NCI-H1048 (cell line): ENCODE measurements around the gene CEBPA.

Source experiments
- DNase-seq: peaks from one replicate; lab custom pipeline; 2025; lab: John Stamatoyannopoulos, UW

CEBPA gene

DNA sequence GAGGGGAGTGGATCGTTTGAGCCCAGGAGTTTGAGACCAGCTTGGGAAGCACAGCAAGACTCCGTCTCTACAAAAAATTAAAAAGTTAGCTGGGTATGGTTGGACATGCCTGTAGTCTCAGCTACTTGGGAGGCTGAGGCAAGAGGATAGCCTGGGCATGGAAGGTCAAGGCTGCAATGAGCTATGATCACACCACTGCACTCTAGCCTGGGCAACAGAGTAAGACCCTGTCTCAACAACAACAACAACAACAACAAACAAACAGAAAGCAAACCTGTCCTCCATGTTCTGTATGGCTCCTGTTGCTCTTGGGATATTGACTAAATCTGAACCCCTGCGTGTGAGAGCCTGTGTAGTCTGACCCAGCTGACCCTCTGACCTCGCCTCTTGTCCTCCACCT, 14.9 kb downstream of the CEBPA start:
- DNase-seq: no peak

DNA sequence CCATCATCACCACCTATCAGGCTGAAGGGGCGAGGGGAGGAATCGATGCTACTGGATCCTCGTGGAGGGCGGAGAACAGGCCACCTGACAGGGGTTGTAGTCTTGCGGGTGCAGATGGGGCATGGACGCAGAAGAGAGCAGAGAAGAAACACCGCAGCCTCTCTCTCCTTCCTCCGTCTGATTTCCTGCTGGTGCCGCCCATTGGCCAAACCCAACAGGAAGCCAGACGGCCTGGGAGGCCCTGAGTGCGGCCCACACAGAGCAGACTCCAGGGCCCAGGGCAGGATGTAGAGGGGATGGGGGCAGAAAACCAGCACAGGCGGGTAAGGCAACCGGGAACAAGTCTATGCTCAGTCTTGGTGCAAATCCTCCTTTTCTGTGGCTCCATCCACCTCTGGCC, 15.4 kb downstream of the CEBPA start:
- DNase-seq: no peak

DNA sequence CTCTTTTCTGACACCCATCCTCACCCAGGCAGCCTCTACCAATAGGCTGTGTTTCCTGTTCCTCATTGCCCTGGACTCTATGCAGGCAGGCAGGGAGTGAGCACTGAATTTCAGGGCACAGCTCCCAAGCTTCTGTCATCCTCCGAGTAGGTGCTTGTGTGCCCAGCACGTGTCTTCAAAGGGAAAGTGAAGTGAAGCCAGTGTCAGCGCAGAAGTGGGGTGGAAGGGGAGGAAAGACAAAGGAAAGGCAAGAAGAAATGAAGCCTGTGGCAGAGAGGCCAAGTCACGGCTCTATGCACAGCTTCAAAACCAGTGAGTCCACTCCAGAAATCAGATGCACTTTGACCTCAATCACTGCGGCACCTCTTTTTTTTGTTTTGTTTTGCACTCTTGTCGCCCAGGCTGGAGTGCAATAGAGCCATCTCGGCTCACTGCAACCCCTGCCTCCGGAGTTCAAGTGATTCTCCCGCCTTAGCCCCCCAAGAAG, 16.9 kb downstream of the CEBPA start:
- no peak for DNase-seq

DNA sequence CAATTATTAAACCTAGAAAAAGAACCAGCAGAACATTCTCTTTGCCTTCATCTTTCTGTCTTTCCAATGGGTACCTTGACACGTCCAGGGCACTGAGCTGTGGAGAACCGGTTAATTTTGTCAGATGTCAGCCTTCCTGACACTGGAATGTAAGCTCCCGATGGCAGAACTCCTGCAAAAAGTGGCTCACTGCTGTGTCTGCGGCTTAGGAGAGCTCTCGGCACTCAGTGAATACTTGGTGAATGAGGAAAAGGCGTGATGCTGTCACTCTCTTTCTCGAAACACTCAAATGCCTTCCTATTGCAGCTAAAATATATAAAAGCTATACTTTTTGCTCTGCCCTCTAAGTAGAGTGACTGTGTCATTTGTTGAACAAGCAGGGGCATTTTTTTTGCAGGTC, 17.6 kb downstream of the CEBPA start:
- DNase-seq: no peak

DNA sequence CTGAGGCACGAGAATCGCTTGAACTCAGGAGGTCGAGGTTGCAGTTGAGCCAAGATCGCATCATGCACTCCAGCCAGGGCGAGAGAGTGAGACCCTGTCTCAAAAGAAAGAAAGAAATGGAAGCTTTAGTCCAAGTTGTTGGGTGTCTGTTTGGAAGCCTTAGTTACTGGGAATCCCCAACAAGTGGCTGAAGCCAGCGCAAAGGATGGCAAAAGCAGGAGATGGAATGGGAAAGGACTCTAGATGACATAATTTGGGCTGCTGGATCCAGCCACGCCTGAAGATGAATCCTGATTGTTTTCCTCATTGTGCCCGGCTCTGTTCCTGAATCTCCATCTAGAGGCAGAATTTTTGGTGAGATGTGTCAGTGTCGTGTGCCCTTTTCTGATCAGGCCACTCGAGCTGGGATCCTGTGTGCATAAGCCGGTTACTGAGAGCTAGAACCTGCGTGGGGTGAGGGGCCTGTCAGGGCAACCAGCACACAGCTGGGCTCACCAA, 18.1 kb downstream of the CEBPA start:
- no peak for DNase-seq

DNA sequence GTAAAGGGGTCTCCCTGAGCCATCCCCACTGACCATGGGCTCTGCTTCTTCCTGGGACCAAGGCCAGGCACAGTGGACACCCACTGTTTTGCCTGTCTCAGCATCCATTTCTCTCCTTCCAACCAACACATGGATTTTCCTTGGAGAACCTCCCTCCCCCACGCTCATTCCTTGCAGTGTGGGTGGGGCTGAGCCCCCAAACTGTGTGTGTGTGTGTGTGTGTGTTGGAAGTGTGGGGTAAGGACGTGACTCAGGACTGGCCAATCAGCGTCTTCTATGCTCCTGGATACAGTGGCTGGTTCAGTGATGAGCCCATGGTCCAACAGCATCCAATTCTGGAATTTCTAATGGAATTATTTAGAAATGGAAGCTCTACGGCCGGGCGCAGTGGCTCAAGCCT, 18.7 kb downstream of the CEBPA start:
- DNase-seq: no peak

DNA sequence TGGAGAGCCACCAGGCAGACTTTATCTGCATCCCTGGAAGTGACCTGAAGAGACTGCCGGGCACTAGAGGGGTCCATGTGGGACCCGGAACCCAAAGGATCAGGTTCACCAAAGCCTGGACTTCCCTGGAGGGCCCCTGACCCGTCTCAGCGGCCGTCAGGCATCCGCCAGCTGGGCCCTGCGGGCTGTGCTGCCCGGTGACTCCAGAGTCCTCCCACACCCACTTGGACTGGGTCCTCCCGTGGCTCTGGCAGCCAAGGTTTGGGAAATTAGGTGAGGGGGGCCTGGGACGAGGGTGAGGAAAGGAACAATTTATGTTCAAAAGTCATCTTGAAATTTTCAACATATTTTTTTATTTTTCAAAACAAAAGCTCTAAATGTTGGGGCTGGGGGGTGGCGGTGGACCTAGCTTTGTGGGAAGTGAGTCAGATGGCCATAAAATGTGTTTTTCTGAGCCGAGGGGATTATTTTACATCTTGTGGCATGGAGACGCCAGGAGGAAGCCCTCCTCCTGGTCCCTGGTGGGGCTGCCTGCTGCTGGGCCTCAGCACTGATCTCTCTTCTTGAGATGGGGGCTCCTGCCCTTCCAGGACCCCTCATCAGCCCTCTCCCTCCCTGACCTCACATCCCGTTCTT, 20.2 kb downstream of the CEBPA start:
- no peak for DNase-seq

DNA sequence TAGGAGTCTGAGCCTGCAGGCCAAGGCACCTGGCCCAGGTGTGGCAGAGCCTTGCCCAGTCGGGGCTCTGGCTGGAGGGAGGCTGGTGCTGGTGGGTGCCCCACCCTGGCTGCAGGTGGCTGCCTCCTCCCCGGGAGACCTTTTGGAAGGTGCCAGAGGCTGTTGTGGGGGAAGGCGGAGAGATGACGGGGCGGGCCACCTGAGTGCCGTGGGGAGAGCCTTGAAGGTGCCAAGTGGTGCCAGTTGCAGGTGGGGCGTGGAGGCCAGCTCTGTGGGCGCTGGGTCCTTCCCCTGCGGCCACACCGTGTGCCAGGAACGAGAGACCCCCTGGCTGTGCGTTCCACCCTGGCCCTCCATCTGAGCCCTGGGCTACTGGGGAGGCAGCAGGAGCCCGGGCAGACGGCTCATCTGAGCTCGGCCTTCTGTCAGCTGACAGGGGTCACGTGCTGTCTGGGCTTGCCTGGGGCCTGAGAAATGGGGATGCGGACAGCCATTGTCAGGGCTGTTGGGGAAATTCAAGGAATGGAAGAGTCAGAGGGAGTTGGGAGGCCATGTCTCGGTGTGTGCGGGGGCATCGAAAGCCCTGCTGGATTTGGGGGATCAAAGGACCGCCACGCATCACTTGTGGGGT, 20.9 kb downstream of the CEBPA start:
- no peak for DNase-seq

DNA sequence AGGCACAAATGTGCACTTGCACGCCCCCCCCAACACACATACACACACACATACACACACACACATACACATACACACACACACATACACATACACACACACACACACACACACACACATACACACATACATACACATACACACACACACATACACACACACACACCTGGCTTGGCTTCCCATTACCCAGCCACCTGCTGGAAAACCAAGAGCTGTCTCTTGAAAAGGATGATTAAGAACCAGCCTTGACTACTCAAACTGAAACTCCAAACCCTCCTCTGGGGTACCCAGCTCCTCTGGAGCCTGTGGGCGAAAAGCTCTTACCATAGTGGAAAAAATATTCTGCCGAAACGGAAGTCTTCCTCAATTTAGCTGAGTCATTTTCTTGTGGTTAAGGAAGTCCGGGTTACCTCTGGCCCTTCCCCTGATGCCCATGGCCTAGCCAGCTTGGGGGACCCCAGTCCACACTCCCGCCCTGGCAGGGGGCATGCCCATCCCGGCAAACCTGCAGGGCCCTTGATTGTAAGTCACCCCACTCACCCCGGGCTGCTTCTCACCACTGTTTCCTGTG, 21.9 kb downstream of the CEBPA start:
- no peak for DNase-seq

DNA sequence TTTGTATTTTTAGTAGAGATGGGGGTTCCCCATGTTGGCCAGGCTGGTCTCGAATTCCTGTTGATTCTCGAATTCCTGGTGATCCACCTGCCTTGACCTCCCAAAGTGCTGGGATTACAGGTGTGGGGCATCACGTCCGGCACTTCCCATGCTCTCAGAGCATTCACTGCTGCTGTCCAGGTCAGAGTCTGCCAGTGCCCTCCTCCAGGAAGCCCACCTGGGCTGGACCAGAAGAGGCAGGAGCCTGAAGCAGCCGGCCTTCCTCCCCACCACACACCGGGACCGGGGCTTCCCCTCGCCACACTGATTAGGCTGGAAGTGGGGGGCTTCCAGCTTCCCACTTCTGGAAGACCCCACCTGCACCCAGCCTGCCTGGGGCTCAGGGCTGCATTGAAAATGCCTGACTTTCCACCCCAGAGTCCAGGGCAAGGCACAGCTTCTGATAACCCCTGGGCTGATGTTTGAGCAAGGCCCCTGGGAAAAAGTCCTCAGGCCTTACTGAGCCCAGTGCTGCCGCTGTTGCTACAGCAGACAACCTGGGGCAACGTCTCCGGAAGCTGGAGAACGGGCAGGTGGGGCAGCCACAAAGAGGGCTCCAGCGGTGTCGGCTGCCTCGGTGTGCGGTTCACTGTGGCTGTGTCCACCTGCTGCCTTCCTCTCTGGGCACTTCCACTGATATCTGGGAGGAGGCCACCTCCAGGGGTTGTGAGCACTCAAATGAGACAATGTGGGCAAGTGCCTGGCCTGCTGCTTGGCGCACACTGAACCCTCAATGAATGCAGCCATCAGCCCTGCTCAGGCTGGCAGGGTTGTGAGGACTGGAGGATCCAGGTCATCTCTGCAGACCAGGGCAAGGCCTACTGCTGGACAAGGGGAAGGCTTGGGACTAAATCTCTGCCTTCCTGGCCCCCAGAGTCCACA, 22.6 kb downstream of the CEBPA start:
- DNase-seq: no peak

DNA sequence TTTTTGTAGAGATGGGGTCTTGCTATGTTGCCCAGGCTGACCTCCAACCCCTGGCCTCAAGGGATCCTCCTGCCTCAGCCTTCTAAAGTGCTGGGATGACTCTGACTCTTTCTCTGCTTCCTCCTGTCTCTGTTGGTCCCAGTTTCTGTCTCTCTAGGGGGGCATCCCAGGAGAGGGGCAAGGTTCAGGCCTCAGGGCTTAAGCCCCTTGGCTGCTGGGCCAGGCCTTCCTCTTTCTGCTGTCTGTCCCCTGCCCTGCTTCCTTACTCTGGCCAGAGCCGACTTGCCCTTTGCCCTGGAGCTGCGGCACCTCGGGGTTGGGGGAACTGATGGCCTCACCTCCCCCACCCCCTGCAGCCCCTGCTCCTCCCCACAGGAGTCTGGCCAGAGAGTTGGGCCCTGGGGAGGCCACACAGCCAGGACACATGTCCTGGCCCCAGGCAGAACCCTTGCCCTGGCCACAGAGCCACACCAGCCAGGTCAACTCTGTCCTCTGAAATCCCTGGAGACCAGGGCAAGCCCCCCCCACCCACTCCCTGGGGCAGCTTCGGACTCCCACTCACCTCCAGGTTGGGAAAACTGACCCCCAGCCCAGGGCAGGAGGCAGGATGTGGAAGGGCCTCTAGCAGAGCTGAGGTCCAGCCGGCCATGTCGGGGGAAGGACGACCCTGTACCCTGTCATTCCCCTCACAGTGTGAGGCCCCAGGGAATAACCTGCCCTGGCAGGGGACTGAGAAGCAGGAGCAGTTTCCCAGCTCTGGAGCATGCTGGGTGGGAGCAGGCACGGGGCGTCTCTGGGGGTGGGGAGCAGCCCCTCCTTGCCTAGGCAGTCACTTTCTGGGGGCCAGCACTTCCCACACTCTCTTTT, 23.7 kb downstream of the CEBPA start:
- no peak for DNase-seq

DNA sequence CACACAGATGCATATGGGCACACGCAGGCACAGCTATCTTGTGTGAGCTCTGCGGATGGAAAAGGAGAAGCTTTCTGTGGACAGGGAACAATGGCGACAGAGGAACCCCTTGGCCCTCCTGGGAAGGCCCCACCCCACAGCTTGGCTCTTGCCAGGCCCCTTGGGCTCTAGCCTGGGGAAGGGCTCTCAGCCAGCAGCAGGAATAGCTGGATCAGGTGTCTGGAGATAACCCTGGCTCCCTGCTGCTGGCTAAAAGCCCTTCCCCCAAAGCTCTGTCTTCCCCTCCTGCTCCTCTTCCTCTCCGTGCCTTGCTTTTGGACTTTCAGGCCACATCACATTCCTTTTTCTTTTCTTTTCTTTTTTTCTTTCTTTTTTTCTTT, 24.3 kb downstream of the CEBPA start:
- DNase-seq: no peak

DNA sequence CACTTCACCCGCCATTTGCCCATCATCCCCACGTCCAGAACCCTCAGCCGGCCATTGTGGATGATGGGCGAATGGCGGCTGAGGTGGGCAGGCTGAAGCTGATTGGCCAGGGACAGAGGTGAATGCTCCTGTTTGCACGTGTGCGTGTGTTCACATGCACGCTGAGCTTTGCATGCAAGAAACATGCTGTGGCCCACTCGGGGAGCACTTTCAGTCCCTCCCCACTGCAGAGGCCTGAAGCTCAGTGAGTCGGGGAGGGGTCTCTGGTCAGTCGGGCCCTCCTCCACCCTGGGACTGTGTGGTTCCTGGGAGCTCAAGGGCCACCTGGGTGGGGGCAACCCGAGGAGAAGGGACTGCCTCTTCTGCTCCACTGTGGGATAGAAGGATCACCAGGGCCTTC, 24.9 kb downstream of the CEBPA start:
- DNase-seq: no peak

DNA sequence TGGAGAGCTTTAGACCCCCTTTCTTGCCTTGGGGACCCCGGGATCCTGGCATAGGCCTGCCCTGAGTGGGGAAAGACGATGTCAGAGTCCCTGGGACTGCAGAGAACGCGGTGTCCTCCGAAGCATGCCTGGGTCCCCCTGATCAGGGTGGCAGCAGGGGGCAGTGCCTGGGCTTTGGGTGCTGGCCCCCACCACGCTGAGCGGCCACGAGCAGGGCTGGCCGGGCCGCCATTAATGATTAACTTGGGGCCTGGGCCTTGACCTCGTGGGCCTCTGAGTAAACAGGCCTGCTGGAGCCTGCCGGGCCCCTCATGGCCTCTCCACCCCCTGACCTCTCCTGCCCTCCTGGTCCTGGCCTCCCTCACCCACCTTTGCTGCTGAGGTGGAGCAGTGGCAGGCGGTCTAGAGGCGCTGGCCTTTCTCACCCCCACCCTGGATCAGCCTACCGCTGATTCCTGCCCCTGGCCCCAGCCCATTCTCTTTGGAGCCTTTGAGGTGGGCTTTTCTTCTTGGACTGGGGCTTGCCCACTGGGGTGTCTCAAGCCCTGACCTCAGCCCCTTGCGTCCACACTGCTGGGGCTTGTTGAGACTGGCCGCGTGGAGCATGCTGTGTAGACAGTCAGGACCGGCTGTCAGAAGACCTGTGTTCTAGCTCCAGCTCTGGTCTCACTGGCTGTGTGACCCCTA, 26.3 kb downstream of the CEBPA start:
- no peak for DNase-seq

DNA sequence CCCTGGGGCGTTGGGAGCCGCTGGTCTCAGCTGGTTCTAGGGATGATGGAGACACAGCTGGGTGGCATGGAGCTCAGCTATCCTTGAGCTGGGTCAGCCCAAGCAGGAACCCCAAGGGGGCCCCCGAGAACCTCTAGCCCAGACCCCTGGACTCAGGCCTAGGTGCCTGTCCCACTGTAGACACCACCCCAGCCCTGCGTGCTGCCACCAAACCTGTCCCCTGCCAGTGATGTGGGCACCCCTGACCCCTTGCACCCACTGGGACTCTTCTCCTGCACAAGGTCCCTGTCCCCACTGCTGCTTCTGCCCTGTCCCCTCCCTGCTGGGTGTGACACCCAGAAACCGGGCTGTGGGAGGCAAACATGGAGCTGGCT, 26.8 kb downstream of the CEBPA start:
- no peak for DNase-seq

DNA sequence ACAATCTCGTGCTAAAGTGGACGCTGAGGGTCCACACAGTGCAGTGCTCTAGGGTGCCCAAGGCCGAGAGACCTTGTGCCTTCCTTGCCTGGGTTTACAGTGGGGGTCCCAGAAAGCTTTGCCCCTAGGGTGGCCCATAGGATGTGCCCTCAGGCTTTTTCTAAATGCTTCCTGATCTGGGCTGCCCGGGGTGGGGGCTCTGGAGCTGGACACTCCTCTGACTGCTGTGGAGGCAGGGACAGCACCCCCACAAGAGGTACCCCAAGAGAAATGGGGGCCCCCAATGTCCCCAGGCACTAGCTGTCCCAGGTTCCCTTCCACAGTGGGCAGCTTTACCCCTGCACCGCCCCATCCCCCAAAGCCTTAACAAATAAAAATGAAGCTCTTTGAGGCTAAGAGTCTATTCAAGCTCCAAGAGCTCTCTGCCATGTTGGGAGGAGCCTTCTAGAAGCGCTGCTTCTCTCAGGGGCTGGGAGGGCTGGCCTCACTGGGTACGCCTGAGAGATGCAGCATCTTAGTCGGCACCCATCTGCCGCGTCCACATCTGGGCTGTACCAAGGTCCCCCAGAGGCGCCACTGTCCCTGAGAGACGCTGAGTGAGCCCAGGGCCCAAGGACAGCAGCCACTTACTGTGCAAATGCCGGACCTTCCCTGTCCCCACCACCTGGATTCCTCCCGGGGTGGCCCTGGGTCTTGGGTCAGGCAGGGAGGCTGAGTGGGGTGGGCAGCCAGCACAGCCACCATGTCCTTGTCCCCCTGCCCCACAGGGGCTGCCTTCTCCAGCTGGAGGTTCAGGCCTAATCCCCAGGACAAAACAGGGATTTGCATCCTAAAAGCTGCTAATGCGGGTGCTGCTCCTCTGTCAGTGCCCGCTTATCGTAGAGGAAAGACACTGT, 27.4 kb downstream of the CEBPA start:
- no peak for DNase-seq

DNA sequence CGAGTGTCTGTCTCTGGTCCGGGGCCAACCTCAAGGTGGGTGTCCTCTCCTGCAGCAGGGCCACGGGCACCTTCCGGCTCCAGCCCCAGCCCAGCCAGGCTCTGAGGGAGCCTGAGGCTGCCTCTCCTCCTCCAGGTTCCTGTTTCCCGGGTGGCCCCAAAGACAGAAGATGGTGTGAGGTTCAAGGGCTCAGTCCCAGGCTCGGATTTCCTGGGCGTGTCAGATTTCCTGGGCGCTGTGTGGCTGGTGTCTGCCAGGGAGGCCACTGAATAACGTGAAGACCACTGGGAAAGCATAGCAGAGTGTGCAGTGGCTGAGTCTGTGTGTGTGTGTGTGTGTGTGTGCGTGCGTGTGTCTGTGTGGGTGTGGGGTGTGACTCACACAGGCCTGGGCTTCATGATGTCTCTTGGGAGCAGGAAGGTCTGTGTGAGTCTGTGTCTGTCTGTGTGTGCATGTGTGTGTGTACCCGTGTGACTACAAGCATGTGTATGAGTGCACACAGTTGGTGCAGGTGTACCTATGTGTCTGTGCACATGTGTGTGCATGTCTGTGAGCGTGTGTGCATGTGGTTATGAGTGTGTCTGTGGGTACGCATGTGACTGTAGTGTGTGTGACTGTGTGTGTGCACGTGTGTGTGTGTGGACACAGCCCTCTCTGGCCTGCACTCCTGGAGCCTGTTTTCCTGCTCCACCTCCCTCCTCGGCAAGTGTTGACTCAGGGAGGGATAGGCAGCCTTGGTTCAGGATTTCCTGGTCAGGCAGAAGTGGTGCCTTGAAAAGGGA, 28.3 kb downstream of the CEBPA start:
- DNase-seq: no peak

DNA sequence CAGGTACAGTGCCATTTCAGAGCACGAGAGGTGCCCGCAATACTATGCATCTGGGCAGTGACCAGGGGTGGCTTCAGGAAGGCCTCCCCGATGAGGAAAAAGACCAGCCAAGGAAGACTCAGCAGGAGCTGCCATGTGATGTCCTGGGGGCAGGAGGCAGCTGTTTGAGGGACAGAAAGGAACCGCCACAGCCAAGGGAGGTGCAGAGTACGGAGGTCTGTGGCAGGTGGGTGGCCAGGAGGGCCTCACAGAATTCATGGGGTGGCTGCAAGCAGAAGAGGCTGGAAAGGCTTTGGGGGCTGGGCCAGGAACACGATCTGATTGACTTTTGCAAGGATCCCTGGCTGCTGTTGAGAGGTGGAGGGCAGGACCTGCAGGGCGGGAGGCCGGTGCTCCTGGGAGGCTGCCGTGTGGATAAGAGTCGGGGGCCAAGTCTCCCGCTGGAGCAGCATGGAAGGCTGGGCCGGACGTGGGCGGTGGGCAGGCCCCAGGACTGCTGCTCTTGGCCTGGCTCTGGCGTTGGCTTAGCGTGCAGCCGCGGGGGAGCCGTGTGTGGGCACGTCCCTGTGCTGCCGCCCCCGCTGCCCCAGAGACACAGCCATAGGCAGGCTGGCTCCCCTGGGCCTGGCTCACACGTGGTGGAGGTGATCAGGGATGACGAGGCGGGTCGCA, 29.1 kb downstream of the CEBPA start:
- DNase-seq: no peak
